GM18909 (cell line): ENCODE measurements around the gene STXBP6.
A peak's percentile ranks its signal among the peaks of the same experiment; 100 is the strongest.
"Not testable (repeated sequence)": the region's sequence is repeated elsewhere in the genome, so short reads cannot be mapped to it uniquely, and the experiment has no call there.

ENCODE experiments used
- ATAC-seq: cut with Tn5 transposase; IDR thresholded peaks from one replicate; pipeline ENCODE4 v1.9.1; 2021; ENCODE audit warnings: mild to moderate bottlenecking; ENCODE audit not compliant: unreplicated experiment, poor library complexity

STXBP6 gene

GRCh38 chr14:24816011-24816928 lies 233.7 kb downstream of the STXBP6 start:
- no peak for ATAC-seq

GRCh38 chr14:24815543-24815942 lies 234.4 kb downstream of the STXBP6 start:
- ATAC-seq, result no peak

- ATAC-seq, result no peak
Observed at GRCh38 chr14:24814944-24815343, 235.0 kb downstream of the STXBP6 start.

GRCh38 chr14:24814346-24814745 lies 235.6 kb downstream of the STXBP6 start:
- ATAC-seq, result no peak

- no peak for ATAC-seq
Observed at GRCh38 chr14:24813819-24814259, 236.1 kb downstream of the STXBP6 start.

GRCh38 chr14:24813089-24813815 lies 236.7 kb downstream of the STXBP6 start:
- ATAC-seq, result no peak

- no peak for ATAC-seq
Observed at GRCh38 chr14:24809135-24809534, 240.8 kb downstream of the STXBP6 start.

GRCh38 chr14:24808412-24808811 lies 241.5 kb downstream of the STXBP6 start:
- no peak for ATAC-seq

- peak; percentile 68 for ATAC-seq
Observed at GRCh38 chr14:24806061-24806678, 243.8 kb downstream of the STXBP6 start.

GRCh38 chr14:24804552-24805212 lies 245.3 kb downstream of the STXBP6 start:
- no peak for ATAC-seq

GRCh38 chr14:24803933-24804494 lies 245.9 kb downstream of the STXBP6 start:
- ATAC-seq, result no peak

GRCh38 chr14:24803426-24803825 lies 246.5 kb downstream of the STXBP6 start:
- not testable (repeated sequence) for ATAC-seq

- no peak for ATAC-seq
Observed at GRCh38 chr14:24802236-24802635, 247.7 kb downstream of the STXBP6 start.

- ATAC-seq, result no peak
Observed at GRCh38 chr14:24801024-24801423, 248.9 kb downstream of the STXBP6 start.

GRCh38 chr14:24798911-24799462 lies 251.0 kb downstream of the STXBP6 start:
- no peak for ATAC-seq

GRCh38 chr14:24795406-24795805 lies 254.5 kb downstream of the STXBP6 start:
- no peak for ATAC-seq

GRCh38 chr14:24794644-24795305 lies 255.2 kb downstream of the STXBP6 start:
- no peak for ATAC-seq

- no peak for ATAC-seq
Observed at GRCh38 chr14:24790196-24790595, 259.8 kb downstream of the STXBP6 start.

GRCh38 chr14:24789378-24789884 lies 260.5 kb downstream of the STXBP6 start:
- no peak for ATAC-seq
